ENCODE data around the gene TPCN1.

DNA sequence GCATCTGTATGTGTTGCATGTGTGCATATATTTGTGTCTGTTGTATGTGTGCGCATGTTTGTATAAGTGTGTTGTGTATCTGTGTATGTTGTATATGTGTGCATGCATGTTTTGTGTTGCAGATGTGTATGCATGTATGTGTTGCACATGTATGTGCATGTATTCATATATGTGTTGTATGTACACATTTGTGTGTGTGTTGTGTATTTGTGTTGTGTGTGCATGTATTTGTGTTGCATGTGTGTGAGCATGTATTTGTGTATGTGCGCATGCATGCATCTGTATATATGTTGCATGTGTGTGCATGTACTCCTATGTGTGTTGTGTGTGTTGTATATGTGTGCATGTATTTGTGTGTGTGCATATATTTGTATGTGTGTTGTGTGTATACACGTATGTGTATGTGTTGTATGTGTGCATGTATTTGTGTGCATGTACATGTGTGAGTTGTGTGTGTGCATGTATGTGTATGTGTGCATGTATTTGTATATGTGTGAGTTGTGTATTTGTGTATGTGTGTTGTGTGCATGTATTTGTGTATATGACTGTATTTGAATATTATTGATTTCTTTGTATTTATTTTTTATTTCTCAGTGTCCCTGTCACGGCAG lies 96.9 kb downstream of the TPCN1 start:
- TF ChIP-seq, protein P1, sequence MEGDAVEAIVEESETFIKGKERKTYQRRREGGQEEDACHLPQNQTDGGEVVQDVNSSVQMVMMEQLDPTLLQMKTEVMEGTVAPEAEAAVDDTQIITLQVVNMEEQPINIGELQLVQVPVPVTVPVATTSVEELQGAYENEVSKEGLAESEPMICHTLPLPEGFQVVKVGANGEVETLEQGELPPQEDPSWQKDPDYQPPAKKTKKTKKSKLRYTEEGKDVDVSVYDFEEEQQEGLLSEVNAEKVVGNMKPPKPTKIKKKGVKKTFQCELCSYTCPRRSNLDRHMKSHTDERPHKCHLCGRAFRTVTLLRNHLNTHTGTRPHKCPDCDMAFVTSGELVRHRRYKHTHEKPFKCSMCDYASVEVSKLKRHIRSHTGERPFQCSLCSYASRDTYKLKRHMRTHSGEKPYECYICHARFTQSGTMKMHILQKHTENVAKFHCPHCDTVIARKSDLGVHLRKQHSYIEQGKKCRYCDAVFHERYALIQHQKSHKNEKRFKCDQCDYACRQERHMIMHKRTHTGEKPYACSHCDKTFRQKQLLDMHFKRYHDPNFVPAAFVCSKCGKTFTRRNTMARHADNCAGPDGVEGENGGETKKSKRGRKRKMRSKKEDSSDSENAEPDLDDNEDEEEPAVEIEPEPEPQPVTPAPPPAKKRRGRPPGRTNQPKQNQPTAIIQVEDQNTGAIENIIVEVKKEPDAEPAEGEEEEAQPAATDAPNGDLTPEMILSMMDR (IDR thresholded peaks at IDR 0.05): no peak
- no peak for TF ChIP-seq POLR2A (IDR thresholded peaks at IDR 0.05)

Measured in Peyer's patch (tissue), 4 donors.